Left hindlimb (tissue), 1 donor: Measurements from ENCODE around the gene RARG.
A peak's percentile ranks its signal among the peaks of the same experiment; 100 is the strongest.

ENCODE experiments used
- DNase-seq: peaks from one replicate; pipeline ENCODE4 v3.0.0-alpha.2; 2018

RARG gene

DNA sequence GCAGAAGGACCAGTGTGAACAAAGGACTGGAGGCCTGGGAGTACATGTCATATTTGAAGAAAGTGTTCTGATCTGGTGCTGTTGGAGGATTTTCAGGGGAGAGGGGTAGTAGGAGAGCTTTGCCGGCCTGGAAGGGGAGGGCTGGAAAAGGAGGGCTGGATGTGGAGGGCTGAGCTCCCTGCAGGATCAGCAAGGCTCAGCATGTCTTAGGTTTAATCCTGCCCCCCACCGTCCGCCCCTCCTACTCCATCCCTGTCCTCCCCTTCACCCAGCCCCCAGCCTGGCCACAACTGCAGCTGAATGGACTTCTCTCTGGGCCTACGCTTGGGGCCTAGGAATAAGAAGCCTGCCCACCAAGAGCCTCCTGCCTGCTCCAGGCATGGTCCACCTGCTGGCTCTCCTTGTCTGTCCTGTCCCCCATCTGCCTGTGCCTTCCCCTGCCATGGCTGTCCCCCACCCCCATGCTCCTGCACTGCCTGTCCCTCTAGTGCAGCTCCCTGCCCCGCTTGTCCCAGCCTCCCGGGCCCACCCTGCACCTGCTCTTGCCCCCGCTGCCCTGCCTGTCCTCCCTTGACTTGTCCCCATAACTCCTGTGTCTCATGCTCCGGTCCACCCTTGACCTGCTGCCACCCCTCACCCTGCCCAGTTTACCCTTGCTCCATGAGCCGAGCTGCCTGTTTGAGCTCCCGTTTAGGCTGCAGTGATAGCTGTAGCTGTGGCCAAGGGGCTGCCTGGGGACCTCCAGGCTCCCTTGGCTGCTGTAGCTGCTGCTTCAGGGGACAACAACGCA lies 9.8 kb upstream of the RARG start:
- no peak for DNase-seq

DNA sequence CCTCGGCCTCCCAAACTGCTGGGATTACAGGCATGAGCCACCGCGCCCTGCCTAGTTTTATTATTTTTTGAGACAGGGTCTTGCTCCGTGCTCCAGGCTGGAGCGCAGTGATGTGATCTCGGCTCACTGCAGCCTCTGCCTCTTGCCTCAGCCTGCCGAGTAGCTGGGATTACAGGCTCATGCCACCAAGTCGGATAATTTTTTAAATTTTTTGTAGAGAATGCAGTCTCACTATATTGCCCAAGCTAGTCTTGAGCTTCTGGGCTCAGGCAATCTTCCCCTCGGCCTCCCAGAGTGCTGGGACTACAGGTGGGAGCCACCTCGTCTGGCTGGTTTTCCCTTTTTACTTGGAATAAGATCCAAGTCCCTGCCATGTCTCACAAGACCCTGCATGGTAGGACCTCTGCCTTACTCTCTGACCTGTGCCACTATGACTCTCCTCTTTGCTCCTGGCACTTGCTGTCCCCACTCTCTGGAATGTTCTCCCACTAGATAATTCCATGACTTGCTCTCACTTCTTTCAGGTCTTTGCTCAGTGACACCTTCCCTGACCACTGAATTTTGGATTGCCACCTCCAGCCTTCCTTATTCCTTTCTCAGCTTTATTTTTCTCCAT lies 7.7 kb upstream of the RARG start:
- no peak for DNase-seq

DNA sequence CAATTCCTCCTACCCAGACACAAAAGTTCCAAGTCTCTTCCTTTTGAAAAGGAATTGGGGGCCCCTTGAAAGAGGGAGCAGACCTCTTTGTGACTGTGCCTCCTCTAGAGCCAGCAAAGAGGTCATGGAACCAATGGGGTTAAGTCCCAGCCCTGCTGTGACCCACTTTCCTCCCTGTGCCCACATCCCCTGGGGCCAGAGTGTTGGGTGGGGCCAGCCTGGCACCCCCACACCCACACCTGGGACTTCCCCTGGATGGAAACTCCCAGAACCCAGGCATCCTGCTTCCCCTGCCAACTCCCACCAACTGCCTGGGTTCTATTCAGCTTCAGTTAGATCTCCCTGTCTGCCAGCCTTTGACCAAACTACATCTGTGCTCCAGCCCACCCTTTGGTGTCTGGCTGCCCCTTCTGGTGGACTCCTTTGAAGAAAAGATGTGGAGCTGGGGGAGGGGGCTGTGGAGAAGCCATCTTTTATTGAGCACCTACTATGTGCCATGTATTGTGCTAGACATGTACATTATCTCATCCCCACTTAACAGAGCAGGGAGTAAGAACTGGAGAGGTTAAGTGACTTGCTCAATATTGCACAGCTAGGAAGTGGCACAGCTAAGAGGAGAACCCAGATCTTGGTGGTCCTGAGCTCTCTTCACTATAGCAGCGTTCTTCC lies 4.6 kb upstream of the RARG start:
- DNase-seq = no peak

DNA sequence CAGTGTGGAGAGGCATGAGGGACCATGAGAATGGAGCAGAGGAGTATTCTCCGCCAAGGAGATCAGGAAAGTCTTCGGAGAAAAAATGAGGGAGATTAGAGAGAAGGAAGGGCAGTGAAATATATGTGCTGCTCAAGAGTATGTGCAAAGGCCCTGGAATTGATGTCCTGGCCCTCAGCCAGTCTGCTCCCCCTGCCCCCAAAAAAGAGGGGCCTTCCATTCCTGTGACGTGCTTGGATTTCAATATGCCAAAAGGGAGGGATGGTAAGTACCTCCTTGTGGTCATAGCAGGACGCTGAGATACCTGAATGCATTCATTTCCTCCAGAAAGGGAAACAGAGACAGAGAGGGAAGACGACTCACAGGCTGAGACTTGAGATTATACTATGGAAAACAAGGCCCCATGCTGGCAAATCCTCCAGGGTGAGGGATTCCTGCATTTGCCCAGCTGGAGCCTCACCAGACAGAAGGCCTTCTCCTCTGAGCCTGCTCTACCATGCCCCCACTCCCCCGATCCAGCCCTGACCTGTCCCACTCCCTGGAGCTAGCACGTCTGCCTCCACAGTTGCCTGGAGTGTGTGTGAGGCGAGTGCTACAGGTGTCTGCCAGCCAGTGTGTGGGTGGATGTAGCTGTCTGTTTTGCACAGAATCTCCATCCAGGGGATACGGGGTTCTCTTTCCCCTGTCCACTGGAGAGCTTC lies 3.9 kb upstream of the RARG start:
- DNase-seq = no peak

- DNase-seq = no peak
These were observed 3.2 kb upstream of the RARG start for GRCh38 chr12:53235164-53235563.

DNA sequence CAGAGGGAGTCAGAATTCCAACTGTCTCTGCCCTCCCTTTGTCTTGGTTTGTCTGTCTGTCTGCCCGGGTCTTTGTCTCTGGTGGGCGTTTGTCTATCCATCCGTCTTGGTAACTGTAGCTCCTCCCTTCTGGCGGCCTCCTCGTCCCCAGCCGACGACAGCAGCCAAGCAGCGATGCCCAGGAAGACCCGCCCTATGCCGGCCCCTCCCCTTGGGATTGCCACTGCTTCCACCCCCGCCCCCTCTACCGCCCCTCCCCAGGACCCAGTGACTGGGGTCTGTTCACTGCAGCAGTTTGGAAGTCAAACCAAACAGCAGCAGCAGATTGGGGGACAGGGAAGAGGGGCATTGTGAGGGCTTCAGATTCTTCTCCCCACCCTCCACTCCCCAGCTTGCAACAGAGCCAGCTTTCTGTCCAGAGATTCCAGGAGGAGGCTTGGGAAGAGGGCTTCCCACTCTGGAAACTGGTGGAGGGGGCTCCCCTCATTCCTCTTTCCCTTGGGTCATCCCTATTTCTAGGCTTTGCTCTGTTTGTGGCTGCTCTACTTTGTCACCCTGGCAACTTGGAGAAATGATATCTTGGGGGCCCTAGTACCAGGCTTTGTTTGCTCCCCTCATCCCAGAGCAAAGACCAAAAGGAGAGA lies 2.4 kb upstream of the RARG start:
- DNase-seq = peak; percentile 76

DNA sequence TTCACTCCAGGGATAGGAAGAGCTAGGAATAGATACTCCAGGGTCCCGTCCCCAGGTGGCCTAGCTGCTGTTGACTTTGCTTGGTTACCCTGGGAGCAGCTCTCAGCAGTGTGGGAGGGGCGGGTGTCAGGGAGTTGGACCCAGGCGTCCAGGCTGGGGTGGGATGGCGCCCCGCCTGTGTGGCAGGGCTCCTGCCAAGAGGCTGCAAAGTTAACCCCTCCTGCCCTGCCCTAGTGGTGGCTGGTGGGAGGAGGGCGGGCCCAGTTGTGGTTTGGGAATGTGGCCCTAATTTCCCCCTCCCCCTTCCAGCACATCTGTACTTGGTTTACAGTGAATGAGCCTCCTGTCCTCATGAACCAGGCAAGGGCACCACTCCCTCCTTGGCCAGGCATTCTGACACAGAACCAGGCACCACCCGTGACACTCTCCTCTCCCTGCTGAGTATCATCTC lies 1.7 kb upstream of the RARG start:
- DNase-seq = peak; percentile 70

- DNase-seq = peak; percentile 70
These were observed 845 bp upstream of the RARG start for GRCh38 chr12:53232646-53233461.

- DNase-seq = no peak
These were observed 413 bp downstream of the RARG start for GRCh38 chr12:53231671-53231920.

- peak; percentile 80 for DNase-seq
These were observed 1.7 kb downstream of the RARG start for GRCh38 chr12:53230108-53230845.

- no peak for DNase-seq
These were observed 2.6 kb downstream of the RARG start for GRCh38 chr12:53229454-53229853.

- no peak for DNase-seq
These were observed 4.2 kb downstream of the RARG start for GRCh38 chr12:53227836-53228235.

GRCh38 chr12:53227341-53227740 lies 4.7 kb downstream of the RARG start:
- DNase-seq = no peak

DNA sequence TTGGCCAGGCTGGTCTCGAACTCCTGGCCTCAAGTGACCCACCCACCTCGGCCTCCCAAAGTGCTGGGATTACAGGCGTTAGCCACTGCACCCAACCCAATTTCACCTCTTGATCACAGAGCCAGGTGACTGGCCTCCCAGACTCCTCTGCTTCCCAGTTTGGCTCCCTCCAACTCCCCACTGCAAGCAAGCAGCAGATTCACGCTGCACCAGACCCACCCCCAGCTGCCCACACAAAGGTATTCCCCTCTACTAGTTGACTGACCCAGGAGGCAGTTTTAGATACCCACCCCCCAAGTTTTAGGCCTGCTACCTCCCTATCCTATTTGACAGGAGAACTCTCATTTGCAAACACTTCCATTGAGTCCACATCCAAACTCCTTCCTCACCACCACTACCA lies 5.2 kb downstream of the RARG start:
- DNase-seq = no peak

DNA sequence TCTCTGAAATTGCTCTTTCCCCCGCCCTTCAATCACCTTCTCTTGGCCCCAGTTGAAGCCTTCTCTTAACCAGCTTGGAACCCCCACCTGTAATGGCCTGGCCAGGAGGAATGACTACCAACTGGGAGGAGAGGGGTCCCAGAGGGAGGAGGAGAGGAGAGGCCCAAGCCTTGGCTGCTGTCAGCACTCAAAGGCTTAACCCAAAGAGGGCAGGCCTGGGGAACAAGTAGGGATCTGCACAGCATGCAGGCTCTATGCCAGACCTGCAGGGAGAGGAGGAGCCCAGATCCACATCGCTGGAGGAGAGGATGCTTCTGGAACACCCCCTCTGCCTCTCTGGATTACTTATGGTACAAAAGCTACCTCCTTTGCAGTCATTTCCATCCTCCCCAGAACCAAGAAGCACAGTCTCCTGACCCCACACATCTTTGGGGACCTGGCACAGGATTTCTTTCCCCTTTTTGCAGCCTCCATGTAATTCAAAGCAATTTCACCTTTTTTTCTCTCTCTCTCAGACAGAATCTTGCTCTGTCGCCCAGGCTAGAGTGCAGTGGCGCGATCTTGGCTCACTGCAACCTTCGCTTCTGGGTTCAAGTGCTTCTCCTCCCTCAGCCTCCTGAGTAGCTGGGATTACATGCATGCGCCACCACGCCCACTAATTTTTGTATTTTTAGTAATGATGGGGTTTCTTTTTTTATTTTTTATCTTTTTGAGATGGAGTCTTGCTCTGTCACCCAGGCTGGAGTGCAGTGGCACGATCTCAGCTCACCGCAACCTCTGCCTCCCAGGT lies 6.2 kb downstream of the RARG start:
- peak; percentile 59 for DNase-seq

DNA sequence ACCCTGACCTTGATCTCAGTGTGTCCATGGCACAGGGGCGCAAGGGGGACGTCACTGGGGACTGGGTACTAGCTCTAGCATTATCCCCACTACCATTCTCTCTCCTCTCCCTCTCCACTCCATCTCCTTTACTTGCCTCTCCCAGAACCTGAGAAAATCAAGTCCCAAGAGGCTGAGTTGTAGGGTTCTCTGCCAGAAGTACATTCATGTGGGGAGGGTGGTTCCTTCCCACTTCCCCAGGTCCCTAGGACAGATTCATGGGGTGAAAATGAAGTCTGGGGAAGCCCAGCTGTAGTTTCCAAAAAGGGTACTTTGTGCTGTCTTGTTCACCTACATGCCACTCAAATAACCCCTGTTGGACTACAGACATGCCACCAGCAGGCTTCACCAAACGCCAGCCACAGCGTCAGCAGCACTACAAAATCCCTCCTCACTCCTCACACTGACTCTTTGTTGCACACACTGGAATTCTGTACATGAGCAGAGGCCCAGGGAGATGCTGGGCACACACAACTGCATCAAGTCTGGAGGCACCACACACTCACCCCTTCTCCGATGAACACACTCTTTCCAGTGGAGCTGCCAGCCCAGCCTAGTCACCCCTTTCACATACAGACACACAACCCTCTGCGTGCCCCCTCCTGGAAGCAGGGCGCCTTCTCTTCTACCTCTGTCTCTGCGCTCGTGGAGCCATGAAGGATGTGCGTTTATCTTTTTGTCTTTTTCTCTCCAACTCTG lies 6.9 kb downstream of the RARG start:
- peak; percentile 88 for DNase-seq

DNA sequence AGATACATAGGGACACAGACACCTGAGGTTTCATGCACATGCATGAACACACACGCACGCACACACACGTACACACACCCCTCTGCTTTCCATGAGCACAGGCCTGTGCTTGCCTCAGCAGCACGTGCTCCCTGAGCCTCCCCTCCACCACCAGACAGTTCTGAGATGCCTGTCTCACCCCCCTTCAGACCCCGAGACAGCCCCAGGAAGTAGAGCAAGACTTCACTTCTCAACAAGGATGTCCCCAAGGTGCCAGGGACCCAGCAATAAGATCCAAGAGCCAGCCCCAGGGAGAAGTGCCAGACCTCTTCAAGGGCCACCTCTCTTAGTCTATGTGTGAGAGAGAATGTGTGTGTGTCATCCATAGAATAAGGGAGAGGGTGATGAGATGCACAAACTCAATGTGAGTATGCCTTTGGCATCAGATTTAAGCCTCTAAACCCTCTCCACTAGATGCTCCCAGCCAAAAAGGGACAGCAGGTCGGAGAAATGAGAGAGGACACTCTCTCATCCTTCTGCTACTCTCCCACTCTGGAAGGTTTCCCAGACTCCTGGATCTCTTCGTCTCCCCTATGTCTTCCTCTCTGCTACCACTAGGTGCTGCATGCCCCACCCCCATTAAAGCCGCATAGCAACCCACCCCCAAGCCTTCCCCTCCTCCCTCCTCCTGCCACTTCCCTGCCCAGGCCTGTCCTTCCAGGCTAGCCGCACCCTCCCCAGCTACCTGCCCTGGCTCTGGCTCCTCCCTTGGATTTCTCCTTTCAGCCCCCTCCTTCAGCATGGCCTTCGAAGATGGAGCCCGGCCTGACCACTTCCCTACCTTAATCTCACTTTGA lies 7.7 kb downstream of the RARG start:
- peak; percentile 51 for DNase-seq

DNA sequence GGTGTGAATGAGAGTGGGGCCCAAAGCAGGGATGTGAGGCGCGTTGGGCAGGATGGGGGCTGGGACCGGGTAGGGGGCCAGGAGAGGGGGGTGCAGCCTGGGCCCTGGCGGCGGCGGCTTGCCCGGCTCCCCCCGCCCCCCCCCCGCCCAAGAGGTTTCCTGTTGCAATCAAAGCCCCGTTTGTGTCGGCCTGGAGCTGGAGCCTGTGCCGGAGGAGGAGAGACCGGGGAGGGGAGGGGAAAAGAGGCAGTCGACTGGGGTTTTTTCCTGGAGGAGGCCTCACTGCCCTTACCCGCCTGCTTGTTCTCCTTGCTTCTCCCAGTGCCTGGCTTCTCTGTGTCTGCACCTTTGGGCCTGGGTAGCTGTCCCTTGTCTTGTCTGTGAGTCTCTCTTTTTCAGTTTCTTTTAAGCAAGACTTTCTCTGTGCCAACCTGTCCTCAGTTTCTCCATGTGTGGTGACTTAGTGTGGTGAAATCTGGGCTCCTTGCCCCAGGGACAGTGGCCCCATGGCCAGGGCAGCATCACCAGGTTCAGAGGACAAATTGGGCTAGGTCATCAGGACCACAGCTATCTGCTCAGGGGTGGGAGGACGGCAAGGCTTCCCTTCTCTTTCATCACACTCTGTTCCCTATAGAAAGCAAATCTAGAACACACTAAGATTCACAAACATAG lies 8.5 kb downstream of the RARG start:
- peak; percentile 88 for DNase-seq
